SK-N-SH (cell line): ENCODE measurements around the gene FA2H. TPM values are rescaled to one million over a fixed set of nuclear protein-coding genes. Genes with fewer than 3 reads are reported as not detected.
A peak's percentile ranks its signal among the peaks of the same experiment; 100 is the strongest.

ENCODE experiments used
- CTCF ChIA-PET: fragments of 300-600, 350-600 bp; formaldehyde crosslinking; extraction: SDS; loops from one replicate; lab custom pipeline; 2021; lab: Yijun Ruan, JAX
- POLR2A ChIA-PET: fragments of 350-600 bp; sonication (Branson Sonifier 250); formaldehyde crosslinking; extraction: SDS; loops from one replicate; lab custom pipeline; 2020; ENCODE audit warnings: antibody characterized with exemption, inconsistent platforms; lab: Yijun Ruan, JAX
- DNase-seq: peaks from one replicate; pipeline ENCODE4 v3.0.0; 2012
- H2AFZ ChIP-seq: fragments of 200-600 bp; sonication (generic); 2 replicates; pipeline ENCODE4 v1.8.1; 2016; ENCODE audit warnings: antibody characterized with exemption, mild to moderate bottlenecking, low read depth
- H3F3A ChIP-seq: fragments of 200-600 bp; sonication (generic); replicated peaks from 2 replicates; pipeline ENCODE3; 2016; ENCODE audit warnings: antibody characterized with exemption, mild to moderate bottlenecking; ENCODE audit not compliant: insufficient read depth
- H3K27ac ChIP-seq, 2 experiments: fragments of 200-500 bp in 1 of 2; fragments of 200-600 bp in 1 of 2; sonication (Bioruptor generic) in 1 of 2; sonication (generic), shearing (Covaris generic) in 1 of 2; 2 replicates each; pipeline versions ENCODE4 v1.5.1 to v1.6.1; 2014 to 2016; ENCODE audit warnings: low read depth in 2 of 2, inconsistent platforms in 1 of 2, low read length in 1 of 2, mild to moderate bottlenecking in 1 of 2, mixed read lengths in 1 of 2
- H3K27me3 ChIP-seq: fragments of 200-600 bp; sonication (generic), shearing (Covaris generic); 2 replicates; pipeline ENCODE4 v1.6.1; 2016; ENCODE audit warnings: mixed run types; ENCODE audit not compliant: insufficient read depth
- H3K36me3 ChIP-seq, 2 experiments: fragments of 200-500 bp in 1 of 2; fragments of 200-600 bp in 1 of 2; sonication (Bioruptor generic) in 1 of 2; sonication (generic) in 1 of 2; replicated peaks in 1 of 2; 2 replicates each; pipeline versions ENCODE3 to v1.5.1; 2014 to 2016; ENCODE audit warnings: low read length in 1 of 2, mild to moderate bottlenecking in 1 of 2; ENCODE audit not compliant: insufficient read depth in 2 of 2, control insufficient read depth in 1 of 2
- H3K4me1 ChIP-seq, 2 experiments: fragments of 200-500 bp in 1 of 2; fragments of 200-600 bp in 1 of 2; sonication (Bioruptor generic) in 1 of 2; sonication (generic), shearing (Covaris generic) in 1 of 2; 2 replicates each; pipeline versions ENCODE4 v1.5.1 to v1.6.1; 2014 to 2016; ENCODE audit warnings: low read depth in 1 of 2, low read length in 1 of 2, mixed run types in 1 of 2; ENCODE audit not compliant: insufficient read depth in 2 of 2, control insufficient read depth in 1 of 2
- H3K4me2 ChIP-seq: fragments of 200-600 bp; sonication (generic), shearing (Covaris generic); 2 replicates; pipeline ENCODE4 v1.6.1; 2017; ENCODE audit warnings: mixed run types
- H3K4me3 ChIP-seq, 2 experiments: fragments of 200-500 bp in 1 of 2; fragments of 200-600 bp in 1 of 2; sonication (Bioruptor generic) in 1 of 2; sonication (generic), shearing (Covaris generic) in 1 of 2; 2 replicates each; pipeline versions ENCODE4 v1.5.1 to v1.8.1; 2014 to 2016; ENCODE audit warnings: low read depth in 2 of 2, inconsistent platforms in 1 of 2, low read length in 1 of 2, mild to moderate bottlenecking in 1 of 2, mixed read lengths in 1 of 2, moderate library complexity in 1 of 2
- H3K79me2 ChIP-seq: fragments of 200-600 bp; sonication (generic); 2 replicates; pipeline ENCODE4 v1.8.1; 2017; ENCODE audit warnings: mild to moderate bottlenecking; ENCODE audit not compliant: insufficient read depth
- H3K9ac ChIP-seq: fragments of 200-600 bp; sonication (generic); 2 replicates; pipeline ENCODE4 v1.6.1; 2017; ENCODE audit warnings: mixed run types
- H3K9me2 ChIP-seq: fragments of 200-600 bp; sonication (generic); 2 replicates; pipeline ENCODE4 v1.6.1; 2017; ENCODE audit warnings: mixed run types
- H3K9me3 ChIP-seq: fragments of 200-600 bp; sonication (generic); 2 replicates; pipeline ENCODE4 v1.6.1; 2017; ENCODE audit warnings: mixed run types, mild to moderate bottlenecking, moderate library complexity
- H4K20me1 ChIP-seq: fragments of 200-600 bp; sonication (generic); 2 replicates; pipeline ENCODE4 v1.6.1; 2017; ENCODE audit warnings: mild to moderate bottlenecking, mixed run types; ENCODE audit not compliant: insufficient read depth
- CHD2 ChIP-seq: fragments of 150-350 bp; IDR thresholded peaks from 2 replicates; pipeline ENCODE4 v1.6.1; 2018; ENCODE audit warnings: low read length; ENCODE audit not compliant: partially characterized antibody
- CTCF ChIP-seq: fragments of 200-600 bp; sonication (generic); IDR thresholded peaks from 2 replicates; pipeline ENCODE4 v1.6.1; 2017; ENCODE audit warnings: antibody characterized with exemption, mild to moderate bottlenecking, moderate library complexity
- ELF1 ChIP-seq: IDR thresholded peaks from 2 replicates; pipeline ENCODE4 v1.4.0; 2012
- EP300 ChIP-seq, 2 experiments: IDR thresholded peaks; 2 replicates each; pipeline versions ENCODE4 v1.4.0 to v1.6.1; 2012; ENCODE audit warnings: borderline replicate concordance in 1 of 2, low read depth in 1 of 2, low read length in 1 of 2
- EZH2phosphoT487 ChIP-seq: fragments of 200-600 bp; sonication (generic); IDR thresholded peaks from 2 replicates; pipeline ENCODE4 v1.6.1; 2017; ENCODE audit warnings: low read depth, mixed run types, mild to moderate bottlenecking, antibody characterized with exemption, moderate library complexity, borderline replicate concordance
- FOXJ3 ChIP-seq: sonication (generic); formaldehyde crosslinking; IDR thresholded peaks from 2 replicates; pipeline ENCODE4 v1.5.1; 2020; ENCODE audit warnings: mild to moderate bottlenecking, missing genetic modification reagents
- GABPA ChIP-seq: IDR thresholded peaks from 2 replicates; pipeline ENCODE4 v1.4.0; 2012; ENCODE audit warnings: low read depth, mild to moderate bottlenecking
- NRF1 ChIP-seq: IDR thresholded peaks from 2 replicates; pipeline ENCODE4 v1.6.1; 2012; ENCODE audit warnings: low read depth, mild to moderate bottlenecking, low read length
- POLR2AphosphoS5 ChIP-seq: IDR thresholded peaks from 2 replicates; pipeline ENCODE4 v1.6.1; 2012; ENCODE audit warnings: low read depth, low read length
- RCOR1 ChIP-seq: fragments of 150-350 bp; IDR thresholded peaks from 2 replicates; pipeline ENCODE4 v1.6.1; 2017; ENCODE audit warnings: antibody characterized with exemption, low read length
- RFX5 ChIP-seq: IDR thresholded peaks from 2 replicates; pipeline ENCODE4 v1.6.1; 2012; ENCODE audit warnings: mild to moderate bottlenecking, improper control_type of control experiment, low read length
- SIN3A ChIP-seq: IDR thresholded peaks from 2 replicates; pipeline ENCODE4 v1.6.1; 2012; ENCODE audit warnings: low read depth, mild to moderate bottlenecking, low read length, moderate library complexity, borderline replicate concordance
- TAF1 ChIP-seq: IDR thresholded peaks from 2 replicates; pipeline ENCODE4 v1.6.1; 2012; ENCODE audit warnings: low read depth, mild to moderate bottlenecking, low read length, moderate library complexity, borderline replicate concordance
- TEAD4 ChIP-seq: IDR thresholded peaks from 2 replicates; pipeline ENCODE4 v1.4.0; 2012; ENCODE audit warnings: mild to moderate bottlenecking, borderline replicate concordance; ENCODE audit not compliant: insufficient read depth
- YY1 ChIP-seq: IDR thresholded peaks from 2 replicates; pipeline ENCODE4 v1.4.0; 2012; ENCODE audit warnings: low read depth, mild to moderate bottlenecking
- WGBS: methylation state at CpG from one replicate; pipeline ENCODE4 v1.1.6; 2017; ENCODE audit warnings: low lambda C conversion rate; 5-methylcytosine and 5-hydroxymethylcytosine counted together
- polyA plus RNA-seq, 3 experiments: library from polyadenylated mRNA; depleted of rRNA; stranded (reverse); fragments of >200 nt; gene quantifications; 2 replicates each; pipeline ENCODE4 v1.2.3, GENCODE V29; 2012
- TF ChIP-seq, protein P1 (sequence below): IDR thresholded peaks from 2 replicates; pipeline ENCODE4 v1.4.0; 2012; ENCODE audit warnings: low read depth
- TF ChIP-seq, protein P2 (sequence below): IDR thresholded peaks from 2 replicates; pipeline ENCODE4; 2012

Gene FA2H
- polyA plus RNA-seq, 1 of the 3 experiments (the other 2 are of a cell fraction), result not detected

- no peaks in the 10 kb centered on the region for H3F3A ChIP-seq
- WGBS, result 67% methylated on average over 11 of the region's 13 CpGs
- no peaks in the 10 kb centered on the region for H3K9me3 ChIP-seq
These were observed 56.5 kb downstream of the FA2H start for GRCh38 chr16:74718140-74718539.

DNA sequence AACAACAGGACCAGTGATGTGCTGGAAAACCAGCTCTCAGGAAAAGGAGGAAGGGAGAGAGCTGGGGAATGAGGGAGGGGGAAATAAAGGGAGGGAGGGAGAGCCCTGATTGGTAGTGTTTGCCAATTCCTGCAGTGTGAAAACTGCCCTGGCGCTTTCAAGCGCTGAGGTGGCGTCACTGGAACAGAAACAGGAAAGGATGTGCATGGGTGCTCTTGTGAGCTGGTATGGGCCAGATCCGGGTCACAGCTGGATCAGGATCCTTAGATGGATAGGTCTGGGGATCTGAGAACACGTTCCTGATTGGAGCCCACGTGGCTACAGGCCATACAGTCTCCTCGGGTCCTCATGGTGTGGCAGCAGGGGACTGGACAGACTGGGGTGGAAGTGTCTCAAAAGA is 57.3 kb downstream of the FA2H start:
- peak; percentile 11 for DNase-seq
- Histone ChIP-seq H3K9ac (no peak overlapping the region), H3F3A (no peaks in the 10 kb centered on the region), H3K27ac (no peak overlapping the region), H4K20me1 (no peaks in the 10 kb centered on the region), H3K36me3 (no peaks in the 10 kb centered on the region), H3K4me3 (no peak overlapping the region), H3K79me2 (no peaks in the 10 kb centered on the region), H2AFZ (no peak overlapping the region), H3K27me3 (no peaks in the 10 kb centered on the region; the same call in 1 of the 2 replicates), H3K9me2 (no peaks in the 10 kb centered on the region), H3K9me3 (no peaks in the 10 kb centered on the region), H3K4me2 (no peak overlapping the region), H3K4me1 (no peaks in the 10 kb centered on the region)
- CTCF ChIA-PET, result interaction anchor here (1.0 to 12.3 kb wide), 3 partner anchors 10 to 146 kb away, joined by 3 to 192 read pairs (median 4); no protein-coding TSS in a partner anchor
- TF ChIP-seq RCOR1 (no peak), CHD2 (no peak), ELF1 (no peak), CTCF (no peak), RFX5 (no peak), SIN3A (no peak), FOXJ3 (CRISPR knock-in tag) (no peak), TEAD4 (no peak), GABPA (no peak), NRF1 (no peak), EZH2phosphoT487 (no peak), TAF1 (no peak), POLR2AphosphoS5 (no peak), YY1 (no peak)
- TF ChIP-seq, protein P1, sequence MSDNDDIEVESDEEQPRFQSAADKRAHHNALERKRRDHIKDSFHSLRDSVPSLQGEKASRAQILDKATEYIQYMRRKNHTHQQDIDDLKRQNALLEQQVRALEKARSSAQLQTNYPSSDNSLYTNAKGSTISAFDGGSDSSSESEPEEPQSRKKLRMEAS, result no peak
- TF ChIP-seq, protein P2, sequence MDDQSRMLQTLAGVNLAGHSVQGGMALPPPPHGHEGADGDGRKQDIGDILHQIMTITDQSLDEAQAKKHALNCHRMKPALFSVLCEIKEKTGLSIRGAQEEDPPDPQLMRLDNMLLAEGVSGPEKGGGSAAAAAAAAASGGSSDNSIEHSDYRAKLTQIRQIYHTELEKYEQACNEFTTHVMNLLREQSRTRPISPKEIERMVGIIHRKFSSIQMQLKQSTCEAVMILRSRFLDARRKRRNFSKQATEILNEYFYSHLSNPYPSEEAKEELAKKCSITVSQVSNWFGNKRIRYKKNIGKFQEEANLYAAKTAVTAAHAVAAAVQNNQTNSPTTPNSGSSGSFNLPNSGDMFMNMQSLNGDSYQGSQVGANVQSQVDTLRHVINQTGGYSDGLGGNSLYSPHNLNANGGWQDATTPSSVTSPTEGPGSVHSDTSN, result no peak
- POLR2A ChIA-PET, result no interaction called here
- WGBS, result 62% methylated on average over 7 of the region's 7 CpGs

More at GRCh38 chr16:74718140-74718539, 56.5 kb downstream of the FA2H start:
- H3K9me2 ChIP-seq, result no peaks in the 10 kb centered on the region
- no peak overlapping the region for H3K27ac ChIP-seq
- TF ChIP-seq EP300 (IDR thresholded peaks at IDR 0.05; ENCODE audit: borderline replicate concordance in 1 of 2, low read depth in 1 of 2, low read length in 1 of 2), result no peak
- no peak for DNase-seq
- no peak overlapping the region for H3K4me3 ChIP-seq
- H4K20me1 ChIP-seq, result no peaks in the 10 kb centered on the region
- no peaks in the 10 kb centered on the region for H3K4me1 ChIP-seq
- no peak overlapping the region for H3K4me2 ChIP-seq
- H2AFZ ChIP-seq, result no peak overlapping the region
- no peaks in the 10 kb centered on the region for H3K79me2 ChIP-seq
- H3K27me3 ChIP-seq, result no peaks in the 10 kb centered on the region; the same call in 1 of the 2 replicates
- H3K36me3 ChIP-seq, result no peaks in the 10 kb centered on the region
- CTCF ChIA-PET, result interaction anchor here (0.8 to 3.7 kb wide), 3 partner anchors 13 to 145 kb away, joined by 3 to 20 read pairs (median 3); no protein-coding TSS in a partner anchor
- POLR2A ChIA-PET, result no interaction called here
- no peak overlapping the region for H3K9ac ChIP-seq
